NCI-H146 treated with DMSO at 0.1 percent for 48 hours (cell line): ENCODE results near the gene HEPH.
"Not testable (repeated sequence)": the region's sequence is repeated elsewhere in the genome, so short reads cannot be mapped to it uniquely, and the experiment has no call there.

ENCODE experiments used
- DNase-seq: peaks from one replicate; lab custom pipeline; 2025; ENCODE audit not compliant: unreplicated experiment; lab: John Stamatoyannopoulos, UW

Gene HEPH, protein sequence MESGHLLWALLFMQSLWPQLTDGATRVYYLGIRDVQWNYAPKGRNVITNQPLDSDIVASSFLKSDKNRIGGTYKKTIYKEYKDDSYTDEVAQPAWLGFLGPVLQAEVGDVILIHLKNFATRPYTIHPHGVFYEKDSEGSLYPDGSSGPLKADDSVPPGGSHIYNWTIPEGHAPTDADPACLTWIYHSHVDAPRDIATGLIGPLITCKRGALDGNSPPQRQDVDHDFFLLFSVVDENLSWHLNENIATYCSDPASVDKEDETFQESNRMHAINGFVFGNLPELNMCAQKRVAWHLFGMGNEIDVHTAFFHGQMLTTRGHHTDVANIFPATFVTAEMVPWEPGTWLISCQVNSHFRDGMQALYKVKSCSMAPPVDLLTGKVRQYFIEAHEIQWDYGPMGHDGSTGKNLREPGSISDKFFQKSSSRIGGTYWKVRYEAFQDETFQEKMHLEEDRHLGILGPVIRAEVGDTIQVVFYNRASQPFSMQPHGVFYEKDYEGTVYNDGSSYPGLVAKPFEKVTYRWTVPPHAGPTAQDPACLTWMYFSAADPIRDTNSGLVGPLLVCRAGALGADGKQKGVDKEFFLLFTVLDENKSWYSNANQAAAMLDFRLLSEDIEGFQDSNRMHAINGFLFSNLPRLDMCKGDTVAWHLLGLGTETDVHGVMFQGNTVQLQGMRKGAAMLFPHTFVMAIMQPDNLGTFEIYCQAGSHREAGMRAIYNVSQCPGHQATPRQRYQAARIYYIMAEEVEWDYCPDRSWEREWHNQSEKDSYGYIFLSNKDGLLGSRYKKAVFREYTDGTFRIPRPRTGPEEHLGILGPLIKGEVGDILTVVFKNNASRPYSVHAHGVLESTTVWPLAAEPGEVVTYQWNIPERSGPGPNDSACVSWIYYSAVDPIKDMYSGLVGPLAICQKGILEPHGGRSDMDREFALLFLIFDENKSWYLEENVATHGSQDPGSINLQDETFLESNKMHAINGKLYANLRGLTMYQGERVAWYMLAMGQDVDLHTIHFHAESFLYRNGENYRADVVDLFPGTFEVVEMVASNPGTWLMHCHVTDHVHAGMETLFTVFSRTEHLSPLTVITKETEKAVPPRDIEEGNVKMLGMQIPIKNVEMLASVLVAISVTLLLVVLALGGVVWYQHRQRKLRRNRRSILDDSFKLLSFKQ

GRCh38 chrX:66163849-66164411, at the start of gene HEPH:
Gene HEPH (plus strand): TSS chrX:66164247. CDS start chrX:66170571, 6,324 bp downstream.
- no peak for DNase-seq

DNA sequence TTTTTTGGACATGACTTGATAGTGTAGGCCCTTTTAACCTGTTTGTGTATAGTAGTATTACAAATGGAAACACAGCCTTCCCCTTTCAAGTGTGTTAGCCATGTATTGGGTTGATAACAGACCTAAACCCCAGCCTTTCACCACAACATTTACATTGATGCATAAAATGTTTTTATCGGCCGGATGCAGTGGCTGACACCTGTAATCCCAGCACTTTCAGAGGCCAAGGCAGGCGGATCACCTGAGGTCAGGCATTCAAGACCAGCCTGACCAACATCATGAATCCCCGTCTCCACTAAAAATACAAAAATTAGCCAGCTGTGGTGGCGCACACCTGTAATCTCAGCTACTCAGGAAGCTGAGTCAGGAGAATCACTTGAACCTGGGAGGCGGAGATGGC, 45.3 kb upstream of the HEPH start:
- not testable (repeated sequence) for DNase-seq

GRCh38 chrX:66121354-66121753, 42.7 kb upstream of the HEPH start:
- DNase-seq, result not testable (repeated sequence)

GRCh38 chrX:66126662-66127061, 37.4 kb upstream of the HEPH start:
- DNase-seq, result no peak

DNA sequence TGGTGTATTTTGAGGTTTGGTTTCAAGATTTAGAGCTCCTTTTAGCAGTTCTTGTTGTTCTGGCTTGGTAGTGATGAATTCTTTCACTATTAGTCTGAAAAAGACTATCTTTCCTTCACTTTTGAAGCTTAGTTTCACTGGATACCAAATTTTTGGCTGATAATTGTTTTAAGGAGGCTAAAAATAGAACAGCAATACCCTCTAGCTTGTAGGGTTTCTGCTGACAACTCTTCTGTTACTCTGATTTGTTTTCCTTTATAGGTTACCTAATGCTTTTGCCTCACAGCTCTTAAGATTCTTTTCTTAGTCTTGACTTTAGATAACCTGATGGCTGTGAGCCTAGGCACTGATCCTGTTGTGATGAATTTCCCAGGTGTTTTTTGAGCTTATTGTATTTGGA, 33.6 kb upstream of the HEPH start:
- DNase-seq, result no peak

DNA sequence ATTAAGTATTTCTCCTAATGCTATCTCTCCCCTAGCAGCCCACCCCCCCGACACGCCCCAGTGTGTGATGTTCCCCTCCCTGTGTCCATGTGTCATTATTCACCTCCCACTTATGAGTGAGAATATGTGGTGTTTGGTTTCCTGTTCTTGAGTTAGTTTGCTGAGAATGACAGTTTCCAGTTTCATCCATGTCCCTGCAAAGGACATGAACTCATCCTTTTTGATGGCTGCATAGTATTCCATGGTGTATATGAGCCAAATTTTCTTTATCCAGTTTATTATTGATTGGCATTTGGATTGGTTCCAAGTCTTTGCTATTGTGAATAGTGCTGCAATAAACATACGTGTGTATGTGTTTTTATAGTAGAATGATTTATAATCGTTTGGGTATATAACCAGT, 28.8 kb upstream of the HEPH start:
- not testable (repeated sequence) for DNase-seq

GRCh38 chrX:66142351-66142750, 21.7 kb upstream of the HEPH start:
- DNase-seq, result no peak

DNA sequence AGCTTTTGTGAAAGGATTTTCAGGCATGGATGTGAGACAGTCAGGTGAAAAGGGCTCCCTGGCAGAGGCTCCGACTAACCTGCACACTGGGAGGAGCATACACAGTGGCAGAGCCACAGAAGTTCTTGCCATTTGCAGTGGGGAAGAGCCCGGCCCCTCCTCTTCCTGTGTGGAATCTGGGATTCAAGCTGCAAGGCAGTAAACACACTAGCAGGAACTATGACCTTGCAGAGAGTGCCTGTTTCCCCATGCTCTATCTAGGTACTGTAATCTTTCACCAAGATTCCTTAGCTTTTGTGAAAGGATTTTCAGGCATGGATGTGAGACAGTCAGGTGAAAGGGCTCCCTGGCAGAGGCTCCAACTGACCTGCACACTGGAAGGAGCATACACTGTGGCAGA, 19.8 kb upstream of the HEPH start:
- DNase-seq, result no peak

DNA sequence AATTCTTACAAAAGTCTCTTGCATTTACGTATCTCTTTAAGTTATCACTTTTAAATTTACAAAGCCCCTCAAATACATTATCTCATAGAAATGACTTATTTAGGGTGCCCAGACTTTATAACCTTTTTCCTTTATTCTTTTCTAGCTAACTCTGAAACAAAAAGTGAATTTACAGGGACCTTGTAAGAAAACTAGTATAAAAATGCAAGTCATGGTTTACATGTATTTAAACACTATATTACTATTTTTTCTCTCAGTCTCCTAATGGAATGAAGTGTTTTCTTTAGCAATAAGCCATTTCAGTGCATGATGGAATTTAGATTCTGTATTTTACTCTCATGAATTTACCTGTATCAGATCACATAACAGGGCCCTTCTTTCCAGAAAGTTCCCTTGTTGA, 14.5 kb upstream of the HEPH start:
- DNase-seq, result no peak

GRCh38 chrX:66150163-66150562, 13.9 kb upstream of the HEPH start:
- no peak for DNase-seq

DNA sequence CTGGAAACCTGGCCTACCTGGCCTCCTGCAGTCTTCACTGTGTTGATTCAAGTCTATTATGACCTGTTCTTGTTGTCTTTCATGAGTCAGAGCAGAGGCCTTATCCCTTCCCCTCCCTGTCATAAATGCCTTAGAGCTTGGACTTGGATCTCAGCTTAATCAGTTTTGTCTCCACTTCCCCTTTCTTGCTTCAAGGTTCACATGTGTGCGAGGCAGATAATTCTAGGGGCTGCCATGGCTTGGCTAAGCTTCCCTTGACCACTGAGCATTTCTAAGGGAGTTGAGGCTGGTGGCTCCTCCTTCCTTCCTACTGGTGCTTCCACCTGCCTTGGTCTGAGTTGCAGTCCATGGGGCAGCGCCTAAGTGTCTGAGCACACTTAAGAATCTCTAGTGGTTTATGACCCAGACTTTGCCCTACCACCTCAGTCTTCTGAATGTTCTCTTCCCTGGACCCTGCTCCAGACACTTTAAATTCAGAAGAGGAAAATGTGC, 1.7 kb upstream of the HEPH start:
- DNase-seq, result no peak

DNA sequence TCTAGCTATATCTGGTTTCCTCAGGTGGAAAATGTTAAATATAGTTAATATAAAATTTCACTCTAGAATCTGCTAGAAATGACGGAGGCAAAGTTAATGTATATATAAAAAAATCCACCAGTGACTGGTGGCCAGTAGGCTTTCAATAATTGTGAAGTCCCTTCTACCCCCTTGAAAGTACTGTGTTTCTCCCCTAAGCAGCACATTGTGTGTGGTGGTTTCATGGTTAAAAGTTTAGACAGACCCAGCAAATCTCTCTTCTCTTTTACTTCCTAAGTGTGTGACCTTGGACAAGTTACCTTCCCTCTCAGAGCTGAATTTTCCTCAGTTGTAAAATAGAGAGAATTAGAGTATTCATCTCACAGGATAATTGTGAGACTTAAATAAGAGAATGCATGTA, 600 bp upstream of the HEPH start:
- no peak for DNase-seq

GRCh38 chrX:66164470-66164869, 423 bp downstream of the HEPH start:
- DNase-seq, result no peak

DNA sequence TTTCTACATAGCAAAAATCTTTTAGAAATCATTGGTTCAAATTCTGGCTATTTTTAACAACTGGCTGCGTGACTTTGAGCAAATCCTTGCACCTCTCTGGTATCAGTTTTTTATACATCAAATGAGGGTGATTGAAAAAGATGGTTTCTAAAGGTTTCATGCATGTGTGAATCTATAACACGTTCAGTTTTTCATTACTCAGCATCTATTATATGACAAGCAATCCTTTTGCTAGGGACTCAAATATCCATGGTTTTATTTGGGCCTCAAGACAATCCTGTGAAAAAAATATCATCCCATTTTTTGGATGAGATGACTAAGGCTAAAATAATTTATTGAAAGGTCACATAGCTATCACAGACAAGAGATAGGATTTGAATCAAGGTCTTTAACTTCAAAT, 884 bp downstream of the HEPH start:
- DNase-seq, result no peak

DNA sequence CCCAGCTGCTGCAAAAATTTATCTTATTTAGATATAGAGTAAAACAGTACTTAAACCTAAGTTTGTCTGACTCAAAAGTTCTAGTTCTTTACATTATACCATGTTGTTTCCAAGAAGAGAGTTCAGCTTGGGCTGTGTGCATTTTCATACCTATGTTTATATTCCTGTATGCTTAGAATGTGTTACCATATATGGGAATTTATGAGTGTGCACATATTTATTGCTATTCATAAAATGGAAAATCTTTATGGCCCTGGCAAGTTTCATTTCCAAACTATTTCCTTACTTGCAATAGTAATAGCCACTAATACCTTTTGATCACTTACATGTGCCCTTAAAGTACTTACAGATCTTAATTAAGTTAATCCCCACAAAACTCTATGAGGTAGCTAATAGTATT, 2.6 kb downstream of the HEPH start:
- no peak for DNase-seq

DNA sequence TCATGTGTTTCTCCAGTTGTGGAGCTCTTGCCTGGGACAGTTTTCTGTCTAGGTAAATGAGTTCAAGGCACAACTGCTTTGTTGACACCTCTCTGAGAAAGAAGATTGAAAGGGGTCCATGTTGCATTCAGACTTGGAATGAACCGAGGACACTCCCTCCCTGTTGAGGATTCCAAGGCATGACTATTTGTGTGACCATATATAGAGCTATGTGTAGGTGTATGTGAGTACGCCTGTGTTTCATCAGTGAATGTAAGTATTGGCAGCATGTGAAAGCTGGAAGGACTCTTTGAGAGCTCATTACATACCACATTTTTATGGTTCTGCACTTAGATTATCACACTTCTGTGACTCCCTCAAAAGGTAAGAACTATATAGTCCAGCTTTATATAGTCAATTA, 3.4 kb downstream of the HEPH start:
- DNase-seq, result no peak

DNA sequence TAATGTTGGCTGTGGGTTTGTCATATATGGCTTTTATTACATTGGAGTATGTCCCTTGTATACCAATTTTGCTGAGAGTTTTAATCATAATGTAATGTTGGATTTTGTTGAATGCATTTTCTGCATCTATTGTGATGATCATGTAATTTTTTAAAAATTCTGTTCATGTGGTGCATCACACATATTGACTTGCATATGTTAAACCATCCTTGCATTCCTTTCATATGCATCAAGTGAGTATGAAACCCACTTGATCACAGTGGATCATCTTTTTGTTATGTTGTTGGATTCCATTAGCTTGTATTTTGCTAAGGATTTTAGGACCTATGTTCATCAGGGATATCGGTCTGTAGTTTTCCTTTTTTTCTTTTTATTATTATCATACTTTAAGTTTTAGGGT, 12.1 kb downstream of the HEPH start:
- no peak for DNase-seq

DNA sequence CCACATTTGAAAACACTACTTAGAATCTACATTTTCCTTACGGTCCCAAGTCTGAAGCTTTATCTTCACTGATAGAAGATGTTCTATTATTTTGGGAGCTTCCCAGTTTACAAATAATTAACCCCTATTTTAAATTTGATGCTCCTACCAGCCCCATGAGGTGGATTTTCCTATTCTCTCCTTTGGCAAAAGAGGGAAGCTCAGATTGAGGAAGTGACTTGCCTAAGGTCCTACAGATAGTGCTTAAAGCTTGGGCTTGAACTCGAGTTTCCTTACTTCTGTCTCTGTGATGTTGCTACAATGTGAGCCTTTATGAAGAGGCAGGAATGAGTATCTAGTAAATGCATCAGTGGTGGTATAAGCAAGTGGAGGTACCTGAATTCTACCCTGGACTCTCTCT, 27.5 kb downstream of the HEPH start:
- no peak for DNase-seq

DNA sequence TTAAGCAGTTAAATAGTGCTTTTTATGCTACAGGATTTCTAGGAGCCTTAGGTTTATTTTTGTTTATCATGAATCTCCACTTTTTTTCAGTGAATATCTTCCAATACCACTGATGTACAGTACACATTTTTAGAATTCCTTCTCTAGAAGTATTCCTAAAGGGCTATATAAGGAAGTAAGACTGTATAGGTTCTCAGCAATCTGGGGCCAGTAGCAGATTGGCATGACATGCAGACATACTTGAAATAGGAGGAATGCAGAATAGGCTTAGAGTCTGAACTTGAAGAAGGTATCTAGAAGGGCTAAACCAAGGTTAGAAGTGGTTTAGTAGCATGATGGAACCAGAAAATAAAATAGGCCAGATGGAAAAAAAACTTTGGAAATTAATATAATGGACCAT, 29.8 kb downstream of the HEPH start:
- no peak for DNase-seq

GRCh38 chrX:66200050-66200664, 36.1 kb downstream of the HEPH start:
- no peak for DNase-seq
